Progenitor cell of endocrine pancreas (in vitro differentiated cells): ENCODE measurements around the gene SEMA3B. TPM values are rescaled to one million over a fixed set of nuclear protein-coding genes. Genes with fewer than 3 reads are reported as not detected.
A peak's percentile ranks its signal among the peaks of the same experiment; 100 is the strongest.
"Not testable (repeated sequence)": the region's sequence is repeated elsewhere in the genome, so short reads cannot be mapped to it uniquely, and the experiment has no call there.

Experiments used
- DNase-seq: peaks from one replicate; pipeline ENCODE4 v3.0.0; 2021; ENCODE audit warnings: low spot score; ENCODE audit not compliant: unreplicated experiment
- H3K27ac Mint-ChIP-seq: 2 replicates; pipeline ENCODE4 v1.8.0; 2021; ENCODE audit warnings: mild to moderate bottlenecking, moderate library complexity, mixed read lengths
- H3K27me3 Mint-ChIP-seq: 2 replicates; pipeline ENCODE4 v1.8.0; 2021; ENCODE audit warnings: mixed read lengths
- H3K36me3 Mint-ChIP-seq: 2 replicates; pipeline ENCODE4 v1.8.0; 2022; ENCODE audit warnings: mixed read lengths; ENCODE audit not compliant: insufficient read depth
- H3K4me1 Mint-ChIP-seq: 2 replicates; pipeline ENCODE4 v1.8.0; 2021; ENCODE audit warnings: low read depth, mixed read lengths
- H3K4me3 Mint-ChIP-seq: 2 replicates; pipeline ENCODE4 v1.8.0; 2021; ENCODE audit warnings: low read depth, mild to moderate bottlenecking, moderate library complexity, mixed read lengths
- H3K9me3 Mint-ChIP-seq: 2 replicates; pipeline ENCODE4 v1.8.0; 2021; ENCODE audit warnings: low read depth, mixed read lengths
- CTCF ChIP-seq: fragments of 200-600 bp; sonication (generic); IDR thresholded peaks from one replicate; pipeline ENCODE4 v1.5.0; 2021; ENCODE audit warnings: antibody characterized with exemption, mild to moderate bottlenecking; ENCODE audit not compliant: unreplicated experiment
- total RNA-seq: library from RNA; stranded (reverse); gene quantifications from 2 replicates; pipeline ENCODE4 v1.2.1, GENCODE V29; 2021

SEMA3B gene
- total RNA-seq, 1 donor from 2014 or later, result 24.6 TPM

GRCh38 chr3:50269977-50270413 is 1.0 kb downstream of the SEMA3B start:
- no peak overlapping the region for H3K4me3 Mint-ChIP-seq
- no peaks in the 10 kb centered on the region for H3K9me3 Mint-ChIP-seq
- H3K27ac Mint-ChIP-seq, result no peak overlapping the region
- TF ChIP-seq CTCF, result no peak
- H3K27me3 Mint-ChIP-seq, result peaks cover 21% of the 10 kb centered on the region
- no peak for DNase-seq
- peaks cover 5% of the 10 kb centered on the region for H3K36me3 Mint-ChIP-seq
- peaks cover 34% of the 10 kb centered on the region for H3K4me1 Mint-ChIP-seq

DNA sequence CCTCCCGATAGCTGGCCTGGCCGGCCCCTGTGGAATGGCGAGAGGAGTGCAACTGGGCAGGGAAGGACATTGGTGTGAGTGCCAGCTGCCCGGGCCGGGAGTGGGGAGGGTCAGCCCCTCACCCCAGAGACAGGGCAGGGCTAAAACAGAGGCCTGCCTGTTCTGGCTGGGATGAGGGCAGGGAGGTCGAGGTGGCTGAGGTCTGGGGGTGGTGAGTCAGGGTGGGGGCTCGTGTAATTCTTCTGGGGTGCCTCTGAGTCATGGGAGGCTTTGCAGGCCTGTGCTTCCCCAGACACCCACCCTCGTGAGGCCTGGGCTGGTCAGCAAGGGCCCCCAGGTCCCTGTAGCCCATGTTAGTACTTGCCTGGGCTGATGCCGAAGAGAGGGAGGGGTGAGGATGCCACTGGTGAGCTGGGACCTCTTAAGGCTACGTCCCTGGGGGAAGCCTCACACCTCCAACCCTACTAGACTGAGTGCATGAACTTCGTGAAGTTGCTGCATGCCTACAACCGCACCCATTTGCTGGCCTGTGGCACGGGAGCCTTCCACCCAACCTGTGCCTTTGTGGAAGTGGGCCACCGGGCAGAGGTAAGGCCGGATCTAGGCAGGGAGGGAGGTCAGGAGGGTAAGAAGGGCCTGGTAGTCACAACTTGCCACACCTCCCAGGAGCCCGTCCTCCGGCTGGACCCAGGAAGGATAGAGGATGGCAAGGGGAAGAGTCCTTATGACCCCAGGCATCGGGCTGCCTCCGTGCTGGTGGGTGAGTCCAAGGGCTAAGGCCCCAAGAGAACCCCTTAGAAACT is 1.7 kb downstream of the SEMA3B start:
- Mint-ChIP-seq H3K36me3 (peaks cover 5% of the 10 kb centered on the region), H3K4me3 (no peak overlapping the region), H3K27ac (no peak overlapping the region), H3K27me3 (peaks cover 27% of the 10 kb centered on the region), H3K4me1 (peaks cover 34% of the 10 kb centered on the region), H3K9me3 (no peaks in the 10 kb centered on the region)
- no peak for DNase-seq
- TF ChIP-seq CTCF, result no peak

DNA sequence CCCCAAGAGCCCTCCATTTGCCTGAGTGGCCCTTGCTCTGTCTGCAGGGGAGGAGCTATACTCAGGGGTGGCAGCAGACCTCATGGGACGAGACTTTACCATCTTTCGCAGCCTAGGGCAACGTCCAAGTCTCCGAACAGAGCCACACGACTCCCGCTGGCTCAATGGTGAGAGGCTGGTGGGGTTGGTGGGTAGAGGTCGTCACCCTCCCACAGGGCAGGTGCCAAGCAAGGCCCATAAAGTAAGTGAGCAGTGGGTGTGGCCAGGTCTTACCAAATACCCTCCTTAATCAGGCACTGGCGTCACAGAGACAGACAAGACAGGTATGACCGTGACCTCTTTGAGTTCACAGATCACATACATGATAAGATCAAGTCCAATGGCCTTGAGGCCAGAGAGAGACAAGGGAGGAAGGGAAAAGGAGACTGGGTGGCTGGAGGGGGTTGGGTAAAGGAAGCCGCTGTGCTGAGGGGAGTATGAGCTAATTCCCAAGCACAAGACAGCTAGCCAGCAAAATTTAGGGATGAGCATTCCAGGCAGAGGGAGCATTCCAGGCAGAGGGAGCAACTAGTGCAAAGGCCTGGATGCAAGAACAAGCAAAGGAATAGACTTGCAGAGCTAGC is 2.5 kb downstream of the SEMA3B start:
- TF ChIP-seq CTCF, result no peak
- no peak overlapping the region for H3K27ac Mint-ChIP-seq
- DNase-seq, result no peak
- peaks cover 5% of the 10 kb centered on the region for H3K36me3 Mint-ChIP-seq
- H3K27me3 Mint-ChIP-seq, result peaks cover 33% of the 10 kb centered on the region
- H3K4me3 Mint-ChIP-seq, result no peak overlapping the region
- H3K4me1 Mint-ChIP-seq, result peaks cover 29% of the 10 kb centered on the region
- no peaks in the 10 kb centered on the region for H3K9me3 Mint-ChIP-seq

- H3K27me3 Mint-ChIP-seq, result peaks cover 39% of the 10 kb centered on the region
- H3K27ac Mint-ChIP-seq, H3K36me3 Mint-ChIP-seq, H3K9me3 Mint-ChIP-seq, H3K4me3 Mint-ChIP-seq, DNase-seq: not testable (repeated sequence)
- peaks cover 28% of the 10 kb centered on the region for H3K4me1 Mint-ChIP-seq
Observed at GRCh38 chr3:50272538-50272910, 3.6 kb downstream of the SEMA3B start.

DNA sequence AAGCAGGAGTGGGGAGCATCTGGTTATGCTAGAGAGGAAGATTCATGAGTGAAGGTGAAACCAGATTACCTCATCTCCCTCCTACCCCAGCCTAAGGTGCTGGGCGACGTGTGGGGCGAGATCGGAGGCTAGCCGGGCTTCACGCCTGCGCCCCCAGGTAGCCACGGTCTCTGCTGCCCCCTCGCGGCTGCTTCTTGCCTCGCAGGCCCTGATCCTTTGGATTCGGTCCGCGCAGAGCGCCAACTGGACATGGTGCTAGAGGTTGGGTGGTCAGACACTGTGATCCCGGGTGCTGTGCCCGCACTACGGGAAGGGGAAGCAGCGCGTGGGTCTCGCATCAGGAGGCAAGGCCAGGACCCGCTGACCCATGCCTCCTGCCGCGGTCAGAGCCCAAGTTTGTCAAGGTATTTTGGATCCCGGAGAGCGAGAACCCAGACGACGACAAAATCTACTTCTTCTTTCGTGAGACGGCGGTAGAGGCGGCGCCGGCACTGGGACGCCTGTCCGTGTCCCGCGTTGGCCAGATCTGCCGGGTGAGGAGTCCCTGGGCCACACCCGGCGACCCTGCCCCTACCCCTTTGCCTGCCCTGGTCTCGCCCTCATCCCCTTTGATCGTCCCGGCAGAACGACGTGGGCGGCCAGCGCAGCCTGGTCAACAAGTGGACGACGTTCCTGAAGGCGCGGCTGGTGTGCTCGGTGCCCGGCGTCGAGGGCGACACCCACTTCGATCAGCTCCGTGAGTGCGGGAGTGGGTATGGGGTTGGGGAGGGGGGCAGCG is 4.2 kb downstream of the SEMA3B start:
- H3K27me3 Mint-ChIP-seq, result peaks cover 45% of the 10 kb centered on the region
- H3K27ac Mint-ChIP-seq, result peak overlapping the region; percentile 91
- DNase-seq, result peak; percentile 93
- H3K36me3 Mint-ChIP-seq, result peaks cover 5% of the 10 kb centered on the region
- peak; percentile 98 for TF ChIP-seq CTCF
- no peaks in the 10 kb centered on the region for H3K9me3 Mint-ChIP-seq
- no peak overlapping the region for H3K4me3 Mint-ChIP-seq
- H3K4me1 Mint-ChIP-seq, result peaks cover 25% of the 10 kb centered on the region
